ENCODE results near the gene DBH.

GRCh38 chr9:133610845-133611244 lies 25.3 kb upstream of the DBH start:
- TF ChIP-seq SUZ12 (IDR thresholded peaks at IDR 0.05; ENCODE audit: extremely low read depth, insufficient read depth, insufficient read length), result no peak
- no peak for TF ChIP-seq YY1 (IDR thresholded peaks at IDR 0.05; ENCODE audit: insufficient read depth, insufficient read length)
- TF ChIP-seq ZNF274 (IDR thresholded peaks at IDR 0.05; ENCODE audit: low read depth, low read length), result no peak

Data from NT2/D1 (cell line).